K562 (cell line): ENCODE results near the gene SFN. TPM values are rescaled to one million over a fixed set of nuclear protein-coding genes. Genes with fewer than 3 reads are reported as not detected.

ENCODE experiments used
- CBFA2T2 ChIP-seq: fragments of 450-650 bp; conservative IDR thresholded peaks from 2 replicates; pipeline ENCODE4 v1.6.1; 2017; ENCODE audit warnings: mild to moderate bottlenecking
- CCNT2 ChIP-seq: IDR thresholded peaks from 2 replicates; pipeline ENCODE4 v1.6.1; 2011; ENCODE audit warnings: borderline replicate concordance, low read depth, mild to moderate bottlenecking, moderate library complexity, mixed read lengths, low read length; ENCODE audit not compliant: insufficient read length; ENCODE audit errors: extremely low read depth
- CHD1 ChIP-seq: fragments of 200-600 bp; sonication (generic); IDR thresholded peaks from one replicate; pipeline ENCODE4 v1.6.1; 2012; ENCODE audit warnings: mild to moderate bottlenecking, moderate library complexity, low read length, inconsistent platforms
- DPF2 ChIP-seq: fragments of 450-650 bp; IDR thresholded peaks from 2 replicates; pipeline ENCODE4 v1.6.1; 2016
- EGR1 ChIP-seq: fragments of 450-650 bp; conservative IDR thresholded peaks from 2 replicates; pipeline ENCODE4 v1.6.1; 2017; ENCODE audit warnings: mild to moderate bottlenecking
- EP400 ChIP-seq: fragments of 450-650 bp; IDR thresholded peaks from 2 replicates; pipeline ENCODE4 v1.6.1; 2017; ENCODE audit warnings: antibody characterized with exemption, mild to moderate bottlenecking, moderate library complexity
- ETV1 ChIP-seq: fragments of 450-650 bp; conservative IDR thresholded peaks from 2 replicates; pipeline ENCODE4 v1.6.1; 2016; ENCODE audit warnings: missing genetic modification characterization, control low read depth, low read depth, missing compliant biosample characterization
- HMGN3 ChIP-seq: IDR thresholded peaks from 2 replicates; pipeline ENCODE4 v1.6.1; 2011; ENCODE audit warnings: borderline replicate concordance, low read depth, mild to moderate bottlenecking, mixed read lengths, low read length; ENCODE audit not compliant: insufficient read length; ENCODE audit errors: extremely low read depth
- ILK ChIP-seq: fragments of 450-650 bp; IDR thresholded peaks from 2 replicates; pipeline ENCODE4 v1.6.1; 2016; ENCODE audit warnings: missing genetic modification characterization, low read depth, mild to moderate bottlenecking, missing compliant biosample characterization, moderate library complexity, borderline replicate concordance
- KDM5B ChIP-seq: fragments of 200-600 bp; sonication (generic); IDR thresholded peaks from 2 replicates; pipeline ENCODE4 v1.6.1; 2012; ENCODE audit warnings: low read depth, mild to moderate bottlenecking, moderate library complexity, low read length, control low read depth, inconsistent platforms; ENCODE audit not compliant: insufficient replicate concordance
- L3MBTL2 ChIP-seq: fragments of 450-650 bp; IDR thresholded peaks from 2 replicates; pipeline ENCODE4 v1.6.1; 2016; ENCODE audit warnings: mild to moderate bottlenecking, moderate library complexity
- LCOR ChIP-seq: sonication (generic); formaldehyde crosslinking; IDR thresholded peaks from 2 replicates; pipeline ENCODE4 v1.8.0; 2022; ENCODE audit warnings: mild to moderate bottlenecking, missing genetic modification reagents
- MAZ ChIP-seq, 2 experiments: fragments of 450-650 bp in 1 of 2; sonication (generic) in 1 of 2; formaldehyde crosslinking; IDR thresholded peaks in 1 of 2; conservative IDR thresholded peaks in 1 of 2; 2 replicates each; pipeline versions ENCODE4 v1.4.0 to v1.5.0; 2020; ENCODE audit warnings: mild to moderate bottlenecking in 1 of 2, missing genetic modification reagents in 1 of 2
- MCM3 ChIP-seq: fragments of 450-650 bp; IDR thresholded peaks from 2 replicates; pipeline ENCODE4 v1.6.1; 2016
- MYBL2 ChIP-seq, 2 experiments: fragments of 450-650 bp in 1 of 2; sonication (generic) in 1 of 2; formaldehyde crosslinking in 1 of 2; IDR thresholded peaks; 2 replicates each; pipeline versions ENCODE4 v1.6.1 to v1.8.1; 2017 to 2022; ENCODE audit warnings: borderline replicate concordance in 1 of 2, inconsistent platforms in 1 of 2, low read depth in 1 of 2, mild to moderate bottlenecking in 1 of 2, missing genetic modification reagents in 1 of 2, moderate library complexity in 1 of 2
- NR0B1 ChIP-seq: fragments of 450-650 bp; IDR thresholded peaks from one replicate; pipeline ENCODE4 v1.6.1; 2018; ENCODE audit warnings: mild to moderate bottlenecking, moderate library complexity; ENCODE audit not compliant: partially characterized antibody
- SIN3A ChIP-seq, 2 experiments: fragments of 150-350 bp in 1 of 2; IDR thresholded peaks; 2 replicates each; pipeline ENCODE4 v1.6.1; 2011 to 2016; ENCODE audit warnings: borderline replicate concordance in 2 of 2, low read depth in 2 of 2, low read length in 2 of 2, mild to moderate bottlenecking in 2 of 2, moderate library complexity in 2 of 2; ENCODE audit not compliant: control insufficient read depth in 1 of 2
- STAG1 ChIP-seq: sonication (generic); formaldehyde crosslinking; IDR thresholded peaks from 2 replicates; pipeline ENCODE4 v1.5.0; 2020; ENCODE audit warnings: missing genetic modification reagents, borderline replicate concordance
- TCF3 ChIP-seq: sonication (generic); formaldehyde crosslinking; IDR thresholded peaks from 2 replicates; pipeline ENCODE4 v1.4.0; 2020; ENCODE audit warnings: mild to moderate bottlenecking, missing genetic modification reagents
- TEAD1 ChIP-seq, 2 experiments: fragments of 450-650 bp in 1 of 2; sonication (generic) in 1 of 2; formaldehyde crosslinking; IDR thresholded peaks; 2 replicates each; pipeline versions ENCODE4 v1.4.0 to v1.8.0; 2020 to 2022; ENCODE audit warnings: mild to moderate bottlenecking in 2 of 2, missing genetic modification reagents in 1 of 2
- THRAP3 ChIP-seq: fragments of 450-650 bp; IDR thresholded peaks from 2 replicates; pipeline ENCODE4 v1.6.1; 2016; ENCODE audit warnings: mild to moderate bottlenecking, inconsistent platforms, borderline replicate concordance
- ZBTB17 ChIP-seq: fragments of 450-650 bp; formaldehyde crosslinking; IDR thresholded peaks from 2 replicates; pipeline ENCODE4 v1.4.0; 2020; ENCODE audit warnings: mild to moderate bottlenecking
- ZFPM2 ChIP-seq: fragments of 250-450 bp; sonication (Bioruptor Pico); IDR thresholded peaks from 2 replicates; pipeline ENCODE4 v1.5.1; 2022; ENCODE audit warnings: mild to moderate bottlenecking
- ZNF263 ChIP-seq: sonication (generic); formaldehyde crosslinking; IDR thresholded peaks from 2 replicates; pipeline ENCODE4 v1.8.0; 2022; ENCODE audit warnings: mild to moderate bottlenecking, missing genetic modification reagents, borderline replicate concordance
- ZNF589 ChIP-seq: fragments of 200-800 bp; sonication (Bioruptor generic); IDR thresholded peaks from 2 replicates; pipeline ENCODE4 v1.6.1; 2016; ENCODE audit warnings: low read depth, missing genetic modification characterization, missing compliant biosample characterization
- ZNF76 ChIP-seq: fragments of 250-450 bp; sonication (Bioruptor Pico); IDR thresholded peaks from 2 replicates; pipeline ENCODE4 v1.4.0; 2020; ENCODE audit warnings: mild to moderate bottlenecking, moderate library complexity, borderline replicate concordance
- ZNF766 ChIP-seq: fragments of 200-800 bp; sonication (Bioruptor generic); conservative IDR thresholded peaks from 2 replicates; pipeline ENCODE4 v1.6.1; 2016; ENCODE audit warnings: missing genetic modification characterization, missing compliant biosample characterization
- ZSCAN29 ChIP-seq: fragments of 450-650 bp; IDR thresholded peaks from 2 replicates; pipeline ENCODE4 v1.6.1; 2017
- polyA plus RNA-seq, 8 experiments: library from polyadenylated mRNA; depleted of rRNA in 4 of 8; stranded (reverse) in 5 of 8; unstranded in 3 of 8; fragments of >200 nt; fragmentation: Nextera tagmentation in 2 of 8; fragmentation: Illumina TruSeq in 1 of 8; extraction: Ambion mirVana in 2 of 8; extraction: Trizol in 1 of 8; gene quantifications; 2 replicates each; pipeline versions ENCODE4 v1.2.1 to v1.2.3, GENCODE V29; 2011 to 2014; ENCODE audit warnings: inconsistent platforms in 1 of 8, missing spikeins in 1 of 8
- total RNA-seq, 7 experiments: library from RNA; depleted of rRNA in 6 of 7; stranded (reverse); fragments of >200 nt in 6 of 7; fragmentation: Illumina TruSeq in 2 of 7; extraction: Trizol in 2 of 7; gene quantifications; 2 replicates each; pipeline versions ENCODE4 v1.2.1 to v1.2.3, GENCODE V29; 2011 to 2021; ENCODE audit warnings: low replicate concordance in 1 of 7

The SFN gene
- total and polyA plus RNA-seq, 9 of the 15 experiments (the other 6 are each of a cell fraction or from before 2014, with no cell fraction given) = 0.10 to 3.8 (median 2.0) TPM

- TF ChIP-seq CCNT2 = peak; percentile 94
- no peak for TF ChIP-seq CHD1
- no peak for TF ChIP-seq ILK (tag)
- TF ChIP-seq EP400 = no peak
- TF ChIP-seq EGR1 = peak; percentile 60
- no peak for TF ChIP-seq MCM3
- TF ChIP-seq HMGN3 = peak; percentile 27
- TF ChIP-seq MAZ (CRISPR knock-in tag; conservative IDR thresholded peaks at IDR 0.05 in 1 of 2, IDR thresholded peaks at IDR 0.05 in 1 of 2) = peak in 1 of 2 experiments; percentile 60; a peak in 1 of 4 replicates
- TF ChIP-seq L3MBTL2 = peak; percentile 78
- 0 out of 2 replicates have a peak, but pooled peaks have one; percentile 10 for TF ChIP-seq LCOR
- no peak for TF ChIP-seq ZFPM2 (CRISPR knock-in tag)
- TF ChIP-seq NR0B1 = no peak
- TF ChIP-seq SIN3A (IDR thresholded peaks at IDR 0.05; ENCODE audit: borderline replicate concordance in 2 of 2, control insufficient read depth in 1 of 2, low read depth in 2 of 2, low read length in 2 of 2) = peak in 1 of 2 experiments; percentile 31; a peak in 1 of 4 replicates
- TF ChIP-seq ZBTB17 (CRISPR knock-in tag) = peak; percentile 54
- TF ChIP-seq DPF2 = no peak
- TF ChIP-seq STAG1 (CRISPR knock-in tag) = no peak
- TF ChIP-seq MYBL2 (IDR thresholded peaks at IDR 0.05; ENCODE audit: low read depth) = no peak
- no peak for TF ChIP-seq MYBL2 (CRISPR knock-in tag; IDR thresholded peaks at IDR 0.05; ENCODE audit: borderline replicate concordance)
- no peak for TF ChIP-seq ETV1 (tag)
- TF ChIP-seq ZNF589 (CRISPR knock-in tag) = no peak
- no peak for TF ChIP-seq ZSCAN29
- TF ChIP-seq TEAD1 (CRISPR knock-in tag; IDR thresholded peaks at IDR 0.05) = peak in 1 of 2 experiments; percentile 21; a peak in 1 of 4 replicates
- TF ChIP-seq ZNF76 (CRISPR knock-in tag) = no peak
- TF ChIP-seq ZNF766 (CRISPR knock-in tag) = peak; percentile 89
- TF ChIP-seq TCF3 (CRISPR knock-in tag) = no peak
- TF ChIP-seq ZNF263 (CRISPR knock-in tag) = no peak; the same call in 1 of the 2 replicates
- no peak for TF ChIP-seq THRAP3
- TF ChIP-seq CBFA2T2 = no peak
- peak; percentile 73 for TF ChIP-seq KDM5B
These were observed 36.5 kb upstream of the SFN start, which contains the start of gene ZDHHC18 (continued) for GRCh38 chr1:26826261-26827105.
